Glutamatergic neuron (in vitro differentiated cells): ENCODE data around the gene FCHSD1. TPM values are rescaled to one million over a fixed set of nuclear protein-coding genes. Genes with fewer than 3 reads are reported as not detected.

Experiments used
- DNase-seq: peaks from one replicate; pipeline ENCODE4 v3.0.0; 2022
- H3K27ac Mint-ChIP-seq: one replicate; pipeline ENCODE4 v1.8.0; 2020; ENCODE audit warnings: mild to moderate bottlenecking, mixed read lengths, inconsistent platforms; ENCODE audit not compliant: unreplicated experiment
- H3K27me3 Mint-ChIP-seq: one replicate; pipeline ENCODE4 v1.8.0; 2020; ENCODE audit warnings: mild to moderate bottlenecking, moderate library complexity, mixed read lengths, inconsistent platforms; ENCODE audit not compliant: unreplicated experiment
- H3K36me3 Mint-ChIP-seq: one replicate; pipeline ENCODE4 v1.8.0; 2020; ENCODE audit warnings: mild to moderate bottlenecking, mixed read lengths, inconsistent platforms; ENCODE audit not compliant: unreplicated experiment
- H3K4me1 Mint-ChIP-seq: one replicate; pipeline ENCODE4 v1.8.0; 2020; ENCODE audit warnings: mild to moderate bottlenecking, low read depth, mixed read lengths, inconsistent platforms; ENCODE audit not compliant: unreplicated experiment
- H3K4me3 Mint-ChIP-seq: one replicate; pipeline ENCODE4 v1.8.0; 2020; ENCODE audit warnings: mild to moderate bottlenecking, mixed read lengths, inconsistent platforms; ENCODE audit not compliant: unreplicated experiment
- H3K9me3 Mint-ChIP-seq: one replicate; pipeline ENCODE4 v1.8.0; 2020; ENCODE audit warnings: mild to moderate bottlenecking, moderate library complexity, mixed read lengths, inconsistent platforms; ENCODE audit not compliant: unreplicated experiment
- total RNA-seq: library from RNA; stranded (reverse); fragmentation: NEBNext Ultra II Directional; extraction: Animal tissue kit (Norgen Biotek cat#: 25700); gene quantifications from one replicate; pipeline ENCODE4 v1.2.1, GENCODE V29; 2021; ENCODE audit not compliant: unreplicated experiment
- TF ChIP-seq, protein P1 (sequence below): fragments of 200-600 bp; sonication (generic); IDR thresholded peaks from one replicate; pipeline ENCODE4 v1.5.0; 2021; ENCODE audit not compliant: partially characterized antibody, unreplicated experiment

The FCHSD1 gene
- total RNA-seq, 1 donor from 2014 or later = 25.8 TPM

DNA sequence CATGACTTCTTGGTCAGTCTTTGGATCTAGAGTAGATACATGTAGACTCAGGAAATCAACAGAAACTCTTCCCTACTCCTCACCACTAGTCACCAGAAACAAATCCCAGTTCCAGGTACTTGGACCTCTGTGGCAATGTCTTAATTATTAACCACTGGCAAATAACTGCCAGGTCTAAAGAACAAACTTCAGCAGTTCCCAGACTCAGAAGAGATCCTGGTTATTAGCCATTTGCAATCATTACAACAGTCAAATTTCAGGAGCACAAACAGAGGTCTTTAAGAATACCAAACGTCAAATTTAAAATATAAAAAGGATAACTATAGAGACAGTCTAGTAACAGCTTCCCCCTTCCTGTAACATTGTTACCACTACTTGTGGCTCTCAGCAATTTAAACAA is 42.7 kb downstream of the FCHSD1 start:
- no peak overlapping the region for H3K27ac Mint-ChIP-seq
- TF ChIP-seq, protein P1, sequence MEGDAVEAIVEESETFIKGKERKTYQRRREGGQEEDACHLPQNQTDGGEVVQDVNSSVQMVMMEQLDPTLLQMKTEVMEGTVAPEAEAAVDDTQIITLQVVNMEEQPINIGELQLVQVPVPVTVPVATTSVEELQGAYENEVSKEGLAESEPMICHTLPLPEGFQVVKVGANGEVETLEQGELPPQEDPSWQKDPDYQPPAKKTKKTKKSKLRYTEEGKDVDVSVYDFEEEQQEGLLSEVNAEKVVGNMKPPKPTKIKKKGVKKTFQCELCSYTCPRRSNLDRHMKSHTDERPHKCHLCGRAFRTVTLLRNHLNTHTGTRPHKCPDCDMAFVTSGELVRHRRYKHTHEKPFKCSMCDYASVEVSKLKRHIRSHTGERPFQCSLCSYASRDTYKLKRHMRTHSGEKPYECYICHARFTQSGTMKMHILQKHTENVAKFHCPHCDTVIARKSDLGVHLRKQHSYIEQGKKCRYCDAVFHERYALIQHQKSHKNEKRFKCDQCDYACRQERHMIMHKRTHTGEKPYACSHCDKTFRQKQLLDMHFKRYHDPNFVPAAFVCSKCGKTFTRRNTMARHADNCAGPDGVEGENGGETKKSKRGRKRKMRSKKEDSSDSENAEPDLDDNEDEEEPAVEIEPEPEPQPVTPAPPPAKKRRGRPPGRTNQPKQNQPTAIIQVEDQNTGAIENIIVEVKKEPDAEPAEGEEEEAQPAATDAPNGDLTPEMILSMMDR = no peak
- no peak for DNase-seq
- H3K9me3 Mint-ChIP-seq = no peaks in the 10 kb centered on the region
- no peaks in the 10 kb centered on the region for H3K27me3 Mint-ChIP-seq
- no peaks in the 10 kb centered on the region for H3K36me3 Mint-ChIP-seq
- no peak overlapping the region for H3K4me3 Mint-ChIP-seq
- H3K4me1 Mint-ChIP-seq = peaks cover 6% of the 10 kb centered on the region

- Mint-ChIP-seq H3K4me1 (peaks cover 3% of the 10 kb centered on the region), H3K9me3 (no peaks in the 10 kb centered on the region), H3K36me3 (no peaks in the 10 kb centered on the region), H3K27ac (no peak overlapping the region), H3K4me3 (no peak overlapping the region), H3K27me3 (no peaks in the 10 kb centered on the region)
- TF ChIP-seq, protein P1 = no peak
- no peak for DNase-seq
These were observed 43.2 kb downstream of the FCHSD1 start for GRCh38 chr5:141608046-141608445.

DNA sequence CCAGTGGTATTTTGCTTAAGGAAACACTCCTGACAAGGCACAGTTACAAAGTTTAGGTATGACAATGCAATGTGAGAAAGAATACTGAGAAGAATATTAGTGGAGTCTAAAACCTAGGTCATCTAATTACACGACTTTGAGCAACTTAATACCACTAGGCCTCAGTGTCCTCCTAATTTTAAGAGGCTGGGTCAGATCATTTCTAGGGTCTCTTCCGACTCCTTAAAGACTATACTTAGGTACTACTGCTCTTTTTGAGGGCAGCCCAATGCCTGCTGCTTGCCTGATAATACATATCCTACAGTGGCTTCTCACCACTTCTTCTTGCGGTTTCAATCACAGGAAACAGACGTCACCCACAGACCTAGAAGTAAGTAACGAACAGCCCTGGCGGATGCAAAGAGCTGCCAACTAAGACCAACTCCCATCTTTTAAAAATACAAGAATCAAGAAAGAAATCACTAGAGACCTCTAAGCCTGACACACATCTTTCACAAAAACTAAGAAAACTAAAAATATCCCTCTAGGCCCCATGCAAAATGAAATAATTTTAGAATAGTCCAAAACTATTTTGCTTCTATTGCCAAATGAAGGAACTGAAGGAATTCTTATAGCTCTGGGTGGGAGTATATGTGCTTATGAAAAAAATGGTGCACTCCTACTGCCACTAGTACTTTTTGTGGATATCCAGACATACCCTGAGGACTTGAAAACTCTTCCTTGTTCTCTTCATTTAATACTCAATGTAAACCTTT is 45.5 kb downstream of the FCHSD1 start:
- Mint-ChIP-seq H3K27ac (no peak overlapping the region), H3K4me3 (no peak overlapping the region)

GRCh38 chr5:141603923-141604717 is 47.1 kb downstream of the FCHSD1 start:
- H3K27ac Mint-ChIP-seq = no peak overlapping the region
- H3K9me3 Mint-ChIP-seq = no peaks in the 10 kb centered on the region
- TF ChIP-seq, protein P1 = no peak
- no peaks in the 10 kb centered on the region for H3K36me3 Mint-ChIP-seq
- no peak overlapping the region for H3K4me3 Mint-ChIP-seq
- H3K27me3 Mint-ChIP-seq = no peaks in the 10 kb centered on the region
- DNase-seq = no peak
- H3K4me1 Mint-ChIP-seq = peaks cover 3% of the 10 kb centered on the region

More for the DNA sequence above, 45.5 kb downstream of the FCHSD1 start:
- no peaks in the 10 kb centered on the region for H3K36me3 Mint-ChIP-seq
- no peak for DNase-seq
- no peaks in the 10 kb centered on the region for H3K9me3 Mint-ChIP-seq
- peaks cover 3% of the 10 kb centered on the region for H3K4me1 Mint-ChIP-seq
- no peaks in the 10 kb centered on the region for H3K27me3 Mint-ChIP-seq
- TF ChIP-seq, protein P1 = no peak

GRCh38 chr5:141602606-141603005 is 48.6 kb downstream of the FCHSD1 start:
- Mint-ChIP-seq H3K9me3 (no peaks in the 10 kb centered on the region), H3K36me3 (no peaks in the 10 kb centered on the region), H3K27me3 (peaks cover under 1% of the 10 kb centered on the region), H3K27ac (no peak overlapping the region), H3K4me1 (peaks cover 5% of the 10 kb centered on the region), H3K4me3 (no peak overlapping the region)
- DNase-seq = no peak
- TF ChIP-seq, protein P1 = no peak
